GM04503 (cell line): ENCODE results near the gene HMCN2.
"Not testable (repeated sequence)": the region's sequence is repeated elsewhere in the genome, so short reads cannot be mapped to it uniquely, and the experiment has no call there.

ENCODE experiments used
- DNase-seq: peaks from one replicate; pipeline ENCODE4 v3.0.0-alpha.2; 2012; ENCODE audit warnings: low read depth

HMCN2 gene

DNA sequence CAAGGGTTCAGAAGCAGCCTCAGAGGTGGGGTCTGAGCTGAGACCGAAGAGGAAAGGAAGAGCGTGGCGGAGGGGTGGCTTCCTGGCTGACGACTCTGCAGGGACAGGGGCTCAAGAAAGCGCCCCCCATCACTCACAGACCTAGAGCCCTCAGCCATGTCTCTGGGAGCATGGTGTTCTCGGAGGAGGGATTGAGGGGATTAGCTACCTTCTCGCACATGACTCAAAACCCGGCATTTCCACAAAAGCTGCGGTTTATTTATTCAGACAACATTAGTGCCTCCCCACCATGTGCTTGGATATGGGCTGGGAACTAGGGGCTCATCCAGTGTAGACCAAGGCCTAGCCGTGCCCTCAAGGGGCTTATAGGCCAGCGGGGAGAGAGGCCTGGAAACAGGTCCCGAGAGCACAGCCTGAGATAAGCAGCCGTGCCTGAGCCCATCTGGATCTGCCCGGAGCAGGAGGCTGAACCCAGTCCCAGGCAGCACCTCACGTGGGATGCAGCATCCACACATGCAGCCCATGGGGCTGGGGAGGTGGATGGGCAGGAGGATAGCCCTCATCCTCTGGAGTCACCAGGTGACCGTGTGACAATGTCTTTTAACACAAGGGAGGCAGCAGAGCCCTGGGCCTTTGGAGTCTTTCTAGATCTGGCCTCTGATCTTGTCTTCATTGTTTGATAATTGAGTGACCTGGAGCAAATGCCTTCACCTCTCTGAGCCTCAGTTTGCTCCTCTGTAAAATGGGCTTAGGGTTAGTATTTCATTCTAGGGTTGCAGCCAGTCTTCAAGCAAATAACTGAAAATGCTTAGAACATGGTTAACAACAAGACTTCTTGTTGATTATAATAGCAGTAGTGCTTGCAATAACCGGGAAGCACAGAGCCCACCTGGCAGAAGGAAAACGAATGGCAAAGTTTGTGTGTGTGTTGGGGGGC is 878 bp upstream of the HMCN2 start:
- no peak for DNase-seq

DNA sequence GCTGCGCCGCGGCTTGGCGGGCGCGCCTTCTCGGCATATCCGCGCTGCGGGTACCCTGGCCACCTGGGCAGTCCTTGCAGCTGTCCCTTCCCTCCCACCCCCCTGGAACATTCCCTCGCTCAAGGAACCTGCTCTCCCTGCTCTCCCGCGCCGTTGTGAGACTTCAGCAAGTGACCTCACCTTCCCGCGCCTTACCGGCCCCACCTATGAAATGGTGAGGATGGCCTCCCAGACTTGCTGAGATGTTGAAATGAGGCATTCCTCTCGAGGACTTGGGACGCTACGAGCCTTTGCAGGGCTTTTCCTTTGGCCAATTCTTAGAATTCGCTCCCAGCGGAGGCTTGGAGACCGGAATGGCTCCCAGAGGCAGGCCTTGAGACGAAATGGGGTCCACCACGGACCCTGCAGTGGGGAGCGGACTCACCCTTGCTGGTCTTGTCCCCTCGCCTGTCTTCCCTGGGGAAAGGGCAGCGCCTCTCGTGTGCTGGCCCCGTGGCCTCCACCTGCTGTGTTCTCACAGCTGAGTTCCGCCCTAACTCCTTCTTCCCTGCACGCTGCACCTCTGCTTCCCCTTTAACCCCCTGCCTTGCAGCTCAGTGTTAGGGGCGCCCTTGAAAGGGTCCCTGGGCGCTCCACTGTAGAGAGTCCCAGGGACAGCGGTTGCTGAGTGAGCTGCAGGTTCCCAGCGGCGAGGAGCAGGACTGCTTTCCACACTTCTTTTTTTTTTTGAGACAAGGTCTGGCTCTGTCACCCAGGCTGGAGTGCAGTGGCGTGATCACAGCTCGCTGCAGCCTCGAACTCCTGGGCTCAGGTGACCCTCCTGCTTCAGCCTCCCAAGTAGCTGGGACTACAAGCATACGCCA is 907 bp downstream of the HMCN2 start:
- DNase-seq = no peak

DNA sequence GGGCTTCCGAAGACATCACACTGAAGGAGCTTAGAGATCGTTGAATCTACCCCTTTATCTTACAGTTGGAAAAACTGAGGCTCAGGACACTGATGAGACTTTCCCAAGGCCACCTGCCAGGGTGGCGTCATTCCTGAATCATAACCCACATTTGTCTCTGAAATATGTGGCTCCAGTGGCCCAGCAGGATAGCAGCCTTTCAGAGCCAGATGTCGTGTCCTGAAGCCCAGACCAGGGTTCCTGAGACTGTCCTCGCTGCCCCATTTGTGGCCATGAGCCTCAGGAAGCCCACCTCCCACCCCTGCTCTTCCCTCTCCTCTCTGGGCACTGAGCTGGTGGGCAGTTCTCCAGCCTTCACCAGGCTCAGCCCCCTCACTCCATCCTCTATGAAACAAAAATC is 2.4 kb downstream of the HMCN2 start:
- no peak for DNase-seq

DNA sequence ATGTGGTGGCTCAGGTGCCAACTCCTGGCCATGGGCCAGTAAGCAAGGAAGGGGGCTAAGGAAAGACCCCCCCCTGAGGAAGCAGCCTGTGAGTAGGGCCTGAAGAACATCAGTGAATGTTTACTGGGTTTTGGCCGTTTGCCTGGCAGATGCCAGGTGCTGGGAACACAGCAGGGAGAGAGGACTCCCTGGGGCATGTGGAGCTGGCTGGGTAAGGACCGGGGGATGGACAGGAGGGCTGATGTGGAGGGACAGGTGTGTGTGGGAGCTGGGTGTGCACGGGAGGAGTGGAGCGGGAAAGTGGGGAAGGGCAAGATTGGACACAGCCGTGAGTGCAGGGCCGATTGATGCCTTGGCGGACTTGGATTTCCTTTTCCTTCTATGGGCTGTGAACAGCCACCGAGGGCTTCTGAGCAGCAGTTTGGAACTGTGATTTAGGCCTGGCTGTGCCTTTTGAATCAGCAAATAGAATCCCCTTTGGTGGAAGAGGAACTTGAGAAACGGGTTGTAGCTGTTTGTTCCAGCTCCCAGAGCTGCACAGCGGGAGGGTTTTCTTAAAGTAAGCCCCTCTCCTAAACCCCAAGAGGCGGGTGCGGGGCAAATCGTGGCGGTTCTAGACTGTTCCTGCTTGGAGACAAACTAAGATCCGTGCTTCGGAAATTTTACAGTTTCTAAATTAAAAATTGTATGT is 3.1 kb downstream of the HMCN2 start:
- no peak for DNase-seq

DNA sequence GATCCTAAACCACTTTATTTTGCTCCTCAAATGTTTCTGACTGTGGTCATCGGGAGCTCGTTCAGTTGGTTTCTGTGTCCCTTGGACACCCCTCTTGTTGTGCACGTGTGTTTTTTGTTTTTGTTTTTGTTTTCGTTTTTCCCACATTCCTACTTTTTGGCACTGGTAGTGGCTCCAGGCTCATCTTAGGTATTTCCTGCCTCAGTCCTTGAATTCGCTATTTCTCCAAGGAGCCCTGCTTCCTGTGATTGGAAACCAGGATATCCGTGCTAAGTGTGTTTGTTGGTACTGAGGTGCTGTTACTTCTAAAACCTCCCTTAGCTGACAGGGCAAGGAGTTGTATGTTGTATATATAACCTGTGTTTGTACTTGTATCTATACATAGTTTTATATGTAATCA is 5.9 kb downstream of the HMCN2 start:
- no peak for DNase-seq

DNA sequence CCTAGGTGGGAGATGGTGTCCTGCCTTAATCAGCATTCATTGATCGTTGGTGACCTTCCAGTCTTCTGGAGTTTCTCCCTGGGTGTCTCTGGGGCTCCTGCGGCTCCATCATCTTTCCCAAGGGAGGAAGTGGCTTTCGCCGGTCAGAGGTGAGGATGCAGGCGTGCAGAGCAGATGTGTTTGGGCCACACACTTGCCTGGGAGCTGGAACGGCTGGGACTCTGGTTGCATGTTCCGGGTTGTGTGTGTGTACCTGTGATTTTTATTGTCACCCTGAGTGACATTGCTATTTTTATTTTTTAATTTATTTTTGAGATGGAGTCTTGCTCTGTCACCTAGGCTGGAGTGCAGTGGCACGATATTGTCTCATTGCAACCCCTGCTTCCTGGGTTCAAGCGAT is 9.6 kb downstream of the HMCN2 start:
- DNase-seq = no peak

DNA sequence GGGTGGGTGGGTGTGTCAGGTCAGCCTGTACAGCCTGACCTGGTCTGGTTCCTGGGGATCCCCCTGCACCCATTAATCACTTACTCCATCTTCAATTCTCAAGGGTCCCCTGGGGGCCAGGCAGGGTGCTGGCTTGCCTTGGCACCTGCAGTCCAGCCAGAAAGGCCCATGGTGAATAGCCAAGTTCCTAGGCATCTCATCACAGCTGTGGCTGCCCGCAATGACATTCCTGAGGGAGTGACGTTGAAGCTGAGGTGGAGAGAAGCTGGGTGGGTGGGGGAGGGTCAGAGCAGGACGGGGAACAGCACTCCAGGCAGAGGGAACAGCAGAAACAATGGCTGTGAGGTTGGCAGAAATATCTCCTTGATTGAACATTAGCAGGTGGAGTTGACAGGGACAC is 10.6 kb downstream of the HMCN2 start:
- DNase-seq = peak; percentile 34

DNA sequence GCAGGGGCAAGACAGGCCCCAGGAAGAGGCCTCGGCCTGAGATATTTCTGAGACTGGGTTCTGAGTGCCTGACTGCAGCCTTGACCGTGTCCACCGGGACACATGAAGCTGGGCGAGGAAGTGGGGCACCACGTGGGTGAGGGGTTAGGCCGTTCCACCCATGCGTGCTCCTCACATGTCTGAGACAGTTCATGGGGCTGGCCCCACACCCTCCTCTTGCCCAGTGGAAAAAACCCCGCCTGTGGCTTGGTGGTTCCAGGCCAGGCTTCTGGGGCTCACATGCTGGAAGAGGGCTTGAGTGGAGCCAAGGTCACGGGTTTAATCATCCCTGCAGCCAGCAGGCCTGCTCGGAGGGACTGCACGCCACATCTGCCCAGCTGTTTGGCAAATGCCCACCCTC is 11.4 kb downstream of the HMCN2 start:
- no peak for DNase-seq

DNA sequence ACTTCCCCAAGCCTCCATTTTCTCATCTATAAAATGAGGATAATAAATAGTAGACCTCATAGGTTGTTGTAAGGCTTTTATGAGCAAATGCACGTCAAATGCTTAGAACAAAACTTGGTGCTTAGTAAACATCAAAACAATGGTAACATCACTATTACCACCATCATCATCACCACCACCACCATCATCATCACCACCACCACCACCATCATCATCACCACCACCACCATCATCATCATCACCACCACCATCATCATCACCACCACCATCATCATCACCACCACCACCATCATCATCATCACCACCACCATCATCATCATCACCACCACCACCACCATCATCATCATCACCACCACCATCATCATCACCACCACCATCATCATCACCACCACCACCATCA is 12.0 kb downstream of the HMCN2 start:
- DNase-seq = not testable (repeated sequence)

DNA sequence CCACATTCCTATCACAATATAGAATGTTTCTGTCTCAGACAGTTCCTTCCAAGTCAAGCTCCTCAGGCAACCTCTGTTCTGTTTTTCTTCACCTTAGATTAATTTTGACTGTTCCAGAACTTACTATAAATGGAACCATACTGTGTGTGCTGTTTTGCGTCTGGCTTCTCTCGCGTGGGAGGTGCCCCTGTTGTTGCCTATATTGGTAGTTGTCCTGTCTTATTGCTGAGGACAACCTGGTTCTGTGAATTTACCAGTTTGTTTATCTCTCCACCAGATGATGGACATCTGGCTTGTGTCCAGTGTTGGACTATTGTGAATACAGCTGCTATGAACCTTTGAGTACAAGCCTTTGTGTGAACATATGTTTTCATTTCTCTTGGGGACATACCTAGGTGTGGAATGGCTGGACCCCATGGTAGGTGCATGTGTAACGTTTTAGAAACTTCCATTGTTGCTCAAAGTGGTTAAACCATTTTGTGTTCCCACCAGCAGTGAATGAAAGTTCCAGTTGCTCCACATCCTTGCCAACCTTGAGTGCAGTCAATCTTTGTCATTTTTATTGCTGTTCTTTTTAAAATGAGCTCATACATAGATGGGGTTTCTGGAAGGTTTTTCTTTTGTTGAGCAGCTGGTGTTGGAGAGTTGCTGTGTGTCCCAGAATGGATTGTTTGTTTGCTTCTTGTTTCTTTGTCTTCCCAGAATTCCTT is 18.1 kb downstream of the HMCN2 start:
- no peak for DNase-seq

DNA sequence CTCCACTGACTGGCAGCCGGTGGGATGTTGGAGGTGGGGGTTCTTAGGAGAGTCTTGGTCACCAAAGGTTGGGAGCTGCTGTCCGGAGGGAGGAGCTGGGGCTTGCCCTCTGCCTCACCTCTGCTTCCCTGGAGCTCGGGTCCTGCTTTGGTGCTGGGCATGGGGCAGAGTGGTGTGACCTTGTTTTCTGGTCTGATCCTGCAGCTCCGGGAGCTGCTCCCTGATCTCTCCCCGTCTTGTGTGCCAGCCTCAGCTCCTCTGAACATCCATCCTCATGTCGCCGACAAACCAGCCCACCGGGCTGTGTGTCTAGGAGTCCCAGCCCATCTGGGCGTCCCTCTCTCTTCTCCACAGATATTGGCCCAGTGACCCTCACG is 18.7 kb downstream of the HMCN2 start:
- no peak for DNase-seq

DNA sequence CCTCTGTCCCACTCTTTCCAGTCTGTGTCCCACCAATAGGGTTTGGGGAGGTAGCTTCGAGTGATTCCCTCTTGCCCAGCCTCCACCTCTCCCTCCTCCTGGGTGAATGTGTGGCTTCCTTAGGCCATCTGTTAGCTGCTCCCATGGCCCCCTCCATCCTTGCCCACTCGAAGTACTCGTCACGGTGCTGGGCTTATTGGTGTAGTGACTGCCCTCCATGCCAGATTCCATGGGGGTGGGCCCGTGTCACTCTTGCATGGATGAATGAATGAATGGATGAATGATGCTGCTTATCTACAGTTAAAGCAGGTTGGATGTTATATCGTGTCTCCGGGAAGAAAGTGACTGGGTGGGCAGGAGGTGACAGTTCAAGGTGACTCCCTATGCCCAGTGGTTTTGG is 19.1 kb downstream of the HMCN2 start:
- no peak for DNase-seq

DNA sequence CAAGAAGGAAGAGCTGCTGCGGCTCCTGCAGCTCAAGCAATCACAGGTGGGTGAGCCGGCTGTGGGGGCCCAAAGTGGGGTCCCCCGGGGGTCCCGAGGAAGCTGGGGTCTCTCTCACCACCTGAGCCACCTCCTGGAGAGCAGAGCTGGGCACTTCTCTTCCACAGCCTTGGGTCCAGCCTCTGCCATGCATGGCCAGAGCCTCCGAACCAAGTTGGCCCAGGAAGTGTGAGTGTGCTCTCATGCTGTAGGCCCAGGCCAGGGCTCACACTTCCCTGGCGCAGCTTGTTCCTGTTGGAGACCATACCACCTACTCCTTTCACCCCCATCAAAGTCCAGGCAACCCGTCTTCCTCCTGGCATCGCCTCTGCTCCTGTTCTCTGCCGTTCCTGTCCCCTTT is 19.7 kb downstream of the HMCN2 start:
- DNase-seq = no peak

DNA sequence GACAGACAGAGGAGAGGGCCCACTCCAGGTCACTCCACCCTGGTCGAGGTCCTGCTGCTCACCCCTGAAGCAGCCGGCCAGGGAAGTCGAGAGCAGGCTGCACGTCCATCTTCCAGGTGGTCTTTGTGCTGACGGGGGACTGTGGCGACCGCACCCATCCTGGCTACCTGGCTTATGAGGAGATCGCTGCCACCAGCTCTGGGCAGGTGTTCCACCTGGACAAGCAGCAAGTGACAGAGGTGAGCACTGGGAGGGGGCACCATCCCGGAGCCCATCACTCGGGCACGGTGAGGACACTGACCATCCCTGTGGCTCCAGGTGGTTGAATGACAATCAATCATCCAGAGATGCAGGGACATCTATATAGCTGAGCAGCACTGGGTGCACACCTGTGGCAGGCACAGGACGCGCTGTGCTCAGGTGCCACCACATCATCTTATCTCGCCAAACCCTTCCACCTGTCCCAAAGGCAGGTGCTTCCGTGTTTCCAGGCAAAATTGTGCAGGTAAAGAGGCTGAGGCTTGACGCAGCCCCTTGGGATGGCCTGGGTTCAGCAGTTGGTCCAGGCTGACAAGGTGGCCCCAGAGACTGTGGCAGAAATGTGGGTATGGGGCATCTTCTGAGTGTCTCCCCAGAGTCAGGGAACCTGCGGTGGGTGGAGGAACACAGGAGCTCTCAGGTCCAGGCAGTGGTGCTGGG is 20.7 kb downstream of the HMCN2 start:
- DNase-seq = no peak

DNA sequence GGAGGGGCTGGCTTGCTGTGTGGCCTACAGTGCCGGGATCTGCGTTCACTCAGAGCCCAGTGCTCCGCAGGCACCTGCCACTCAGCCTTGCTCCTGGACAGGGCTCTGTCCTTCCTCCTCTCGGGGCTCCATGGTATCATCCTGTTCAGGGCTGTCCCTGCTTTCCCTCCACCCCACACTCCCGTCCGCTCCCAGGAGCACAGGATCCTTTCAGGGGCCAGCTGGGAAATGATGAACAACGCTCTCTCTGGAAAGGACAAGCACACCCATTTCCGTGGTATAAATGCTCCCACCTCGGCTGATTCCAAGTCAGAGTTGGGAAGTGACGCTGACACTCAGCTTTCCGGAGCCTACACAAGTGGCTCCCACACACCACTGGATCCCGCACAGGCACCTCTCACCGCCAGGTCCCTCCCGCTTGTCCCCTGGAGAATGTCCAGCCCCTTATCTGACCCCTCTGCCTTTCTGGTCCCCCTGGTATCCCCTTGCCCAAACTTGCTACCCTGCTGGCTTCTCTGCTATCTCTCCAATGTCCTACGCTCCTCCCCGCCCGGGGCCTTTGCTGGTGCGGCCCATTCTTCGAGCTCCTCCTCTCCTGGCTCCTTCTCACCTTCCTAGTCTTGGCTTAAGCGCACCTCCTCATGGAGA is 21.3 kb downstream of the HMCN2 start:
- no peak for DNase-seq

DNA sequence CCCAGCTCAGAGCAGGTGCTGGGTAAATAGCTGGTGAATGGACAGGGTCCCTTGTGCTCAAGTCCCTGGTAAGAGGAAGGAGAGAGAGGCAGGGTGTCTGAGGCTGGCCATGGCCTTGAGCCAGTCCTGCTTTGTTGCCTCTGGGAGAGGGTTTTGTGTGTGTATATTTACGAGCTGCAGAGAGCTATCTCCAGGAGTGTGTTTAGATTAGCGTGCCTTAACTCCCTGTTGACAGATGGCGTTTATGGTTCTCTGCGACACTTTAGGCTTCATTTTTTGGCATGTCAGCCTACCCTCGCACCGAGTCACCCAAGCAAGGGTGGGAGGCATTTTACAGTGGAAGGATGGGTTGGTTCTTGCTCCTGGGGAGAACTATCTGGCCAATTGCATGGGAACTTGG is 22.2 kb downstream of the HMCN2 start:
- DNase-seq = no peak

DNA sequence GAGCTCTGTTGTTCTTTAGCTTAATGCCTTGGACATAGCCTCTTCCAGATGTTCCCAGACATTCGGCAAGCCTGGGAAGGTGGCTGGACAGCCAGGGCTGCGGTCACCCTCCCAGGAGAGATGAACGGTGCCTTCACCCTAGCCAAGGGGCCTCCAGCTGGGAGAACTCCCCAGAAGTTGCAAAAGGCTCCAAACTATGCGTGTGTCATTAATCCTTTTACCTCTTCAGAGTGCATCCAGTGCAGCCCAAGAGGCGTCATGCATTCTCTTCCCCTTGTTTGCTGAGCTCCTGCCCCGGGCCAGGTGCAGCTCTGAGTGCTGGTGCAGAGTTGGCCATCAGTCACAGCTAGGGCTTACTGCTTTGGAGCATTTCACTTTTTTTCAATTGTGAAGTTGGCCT is 22.8 kb downstream of the HMCN2 start:
- no peak for DNase-seq

DNA sequence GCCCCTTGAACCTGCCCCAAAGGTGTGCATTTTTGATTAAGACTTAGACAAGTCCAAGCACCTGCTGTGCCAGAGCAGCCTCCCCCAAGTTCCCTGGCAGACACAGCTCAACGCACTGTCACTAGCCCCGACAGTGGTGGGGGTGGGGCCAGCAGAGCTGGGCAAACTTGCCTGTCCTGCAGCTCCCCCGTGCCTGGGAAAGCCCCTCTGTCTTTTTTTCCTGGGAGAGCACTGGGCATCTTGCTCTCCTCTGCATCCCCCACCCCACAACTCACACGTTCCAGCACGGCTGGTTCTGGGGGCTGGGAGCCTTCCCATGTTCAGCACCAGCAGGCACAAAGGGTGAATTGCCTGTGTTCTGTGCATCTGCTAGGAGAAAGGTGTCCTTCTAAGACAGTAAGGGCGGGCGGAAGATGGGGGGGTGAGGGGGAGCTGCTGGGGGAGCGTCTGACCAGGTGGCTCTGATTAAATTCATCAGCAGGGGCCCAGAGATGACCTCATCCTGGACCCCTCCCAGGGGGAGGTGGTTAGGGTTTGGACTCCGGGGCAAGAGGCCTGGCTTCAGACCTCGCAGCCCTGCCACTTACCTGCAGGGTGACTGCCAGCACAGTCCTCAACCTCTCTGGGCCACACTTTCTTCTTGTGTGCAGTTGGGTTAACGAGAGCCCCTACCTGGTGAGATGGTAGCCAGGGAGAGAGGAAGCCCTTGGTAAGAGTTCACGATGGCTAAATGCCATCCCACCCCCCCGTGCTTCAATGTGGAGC is 23.5 kb downstream of the HMCN2 start:
- no peak for DNase-seq

DNA sequence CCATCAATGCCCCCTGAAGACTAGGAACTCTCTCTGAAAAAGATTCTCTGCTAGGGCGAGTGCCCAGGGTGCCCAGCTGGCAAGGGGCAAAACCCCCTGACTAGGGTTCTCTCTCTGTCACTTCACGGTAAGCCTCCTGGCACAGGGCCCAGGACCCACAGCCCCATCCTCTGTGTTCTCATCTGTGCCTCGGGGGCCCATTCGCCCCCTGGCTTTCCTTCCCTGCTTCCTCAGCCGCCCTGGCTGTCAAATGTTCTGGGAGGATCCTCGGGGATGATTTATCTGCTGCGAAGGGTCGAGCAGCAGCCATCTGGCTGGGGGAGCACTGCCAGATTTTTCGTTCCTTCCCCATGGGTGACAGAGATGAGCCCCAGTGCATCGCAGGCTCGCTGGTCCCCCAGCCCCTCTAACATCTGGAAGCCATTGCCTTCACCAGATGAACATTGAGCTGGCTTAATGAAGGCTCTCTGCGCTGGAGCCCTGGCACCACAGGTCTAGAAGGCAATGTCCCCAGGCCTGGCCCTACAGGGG is 24.2 kb downstream of the HMCN2 start:
- no peak for DNase-seq
